ENCODE results near the gene MECP2.
A peak's percentile ranks its signal among the peaks of the same experiment; 100 is the strongest.
"Not testable (repeated sequence)": the region's sequence is repeated elsewhere in the genome, so short reads cannot be mapped to it uniquely, and the experiment has no call there.

MECP2 gene

DNA sequence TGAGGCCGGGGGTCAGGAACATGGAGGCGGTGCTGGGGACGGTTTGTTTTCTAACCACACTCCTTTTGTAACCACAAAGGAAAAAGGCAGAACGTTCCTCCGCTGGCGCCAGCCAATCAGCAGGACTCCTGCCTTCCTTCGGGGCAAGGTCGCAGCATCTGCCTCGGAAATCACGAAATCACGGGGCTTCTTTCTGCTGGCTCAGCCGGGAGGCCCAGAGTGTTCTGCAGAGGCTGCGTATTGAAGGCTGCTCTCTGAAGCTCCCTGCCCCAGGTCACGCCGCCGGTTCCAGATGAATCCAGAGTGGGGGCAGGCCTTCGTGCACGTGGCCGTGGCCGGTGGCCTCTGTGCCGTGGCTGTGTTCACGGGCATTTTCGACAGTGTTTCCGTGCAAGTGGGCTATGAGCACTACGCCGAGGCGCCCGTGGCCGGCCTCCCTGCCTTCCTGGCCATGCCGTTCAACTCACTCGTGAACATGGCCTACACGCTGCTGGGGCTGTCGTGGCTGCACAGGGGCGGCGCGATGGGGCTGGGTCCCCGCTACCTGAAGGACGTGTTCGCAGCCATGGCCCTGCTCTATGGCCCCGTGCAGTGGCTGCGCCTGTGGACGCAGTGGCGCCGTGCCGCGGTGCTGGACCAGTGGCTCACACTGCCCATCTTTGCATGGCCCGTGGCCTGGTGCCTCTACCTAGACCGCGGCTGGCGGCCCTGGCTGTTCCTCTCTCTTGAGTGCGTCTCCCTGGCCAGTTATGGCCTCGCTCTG, 115.6 kb downstream of the MECP2 start:
- Mint-ChIP-seq H3K36me3 (no peaks in the 10 kb centered on the region), H3K27ac (peak overlapping the region; percentile 88), H3K9me3 (no peaks in the 10 kb centered on the region), H3K27me3 (no peaks in the 10 kb centered on the region), H3K4me3 (peak overlapping the region; percentile 42), H3K4me1 (peaks cover 15% of the 10 kb centered on the region)
- ATAC-seq (ENCODE audit: low read depth) (no peak), DNase-seq (ENCODE audit: low spot score in 2 of 2) (no peak)

DNA sequence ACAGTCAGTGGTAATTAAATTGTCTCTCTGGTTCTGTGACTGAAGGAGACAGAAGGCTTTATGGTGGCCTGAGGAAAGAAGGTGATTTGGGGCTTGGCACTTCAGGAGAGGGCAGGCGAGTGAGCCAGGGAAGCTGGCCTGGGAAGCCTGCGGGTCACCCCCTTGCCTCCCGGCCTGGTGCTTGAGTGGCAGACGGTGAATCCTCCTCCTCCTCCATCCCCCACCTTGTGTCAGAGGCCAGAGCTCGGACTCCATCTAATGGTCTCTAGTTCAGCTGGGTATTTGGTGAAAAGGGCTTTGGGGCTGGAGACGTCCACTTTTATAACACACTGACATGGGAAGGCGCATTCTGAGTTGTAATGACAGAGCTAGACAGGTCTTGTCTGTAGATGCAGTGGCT, 116.3 kb downstream of the MECP2 start:
- ATAC-seq (ENCODE audit: low read depth) (no peak), DNase-seq (ENCODE audit: low spot score in 2 of 2) (no peak)
- H3K4me3 Mint-ChIP-seq: peak overlapping the region; percentile 42
- no peaks in the 10 kb centered on the region for H3K36me3 Mint-ChIP-seq
- H3K27me3 Mint-ChIP-seq: no peaks in the 10 kb centered on the region
- H3K4me1 Mint-ChIP-seq: peaks cover 15% of the 10 kb centered on the region
- H3K27ac Mint-ChIP-seq: peak overlapping the region; percentile 88
- no peaks in the 10 kb centered on the region for H3K9me3 Mint-ChIP-seq

GRCh38 chrX:153980394-153980793, 117.1 kb downstream of the MECP2 start:
- not testable (repeated sequence) for H3K36me3 Mint-ChIP-seq; DNase-seq (ENCODE audit: low spot score in 2 of 2); H3K27me3 Mint-ChIP-seq; H3K9me3 Mint-ChIP-seq
- peaks cover 15% of the 10 kb centered on the region for H3K4me1 Mint-ChIP-seq
- peak overlapping the region; percentile 88 for H3K27ac Mint-ChIP-seq
- peak overlapping the region; percentile 70 for H3K4me3 Mint-ChIP-seq
- ATAC-seq (ENCODE audit: low read depth): peak; percentile 68

- Mint-ChIP-seq H3K36me3 (peaks cover 2% of the 10 kb centered on the region), H3K27me3 (no peaks in the 10 kb centered on the region)
Observed at GRCh38 chrX:153974726-153975286, 122.7 kb downstream of the MECP2 start.

DNA sequence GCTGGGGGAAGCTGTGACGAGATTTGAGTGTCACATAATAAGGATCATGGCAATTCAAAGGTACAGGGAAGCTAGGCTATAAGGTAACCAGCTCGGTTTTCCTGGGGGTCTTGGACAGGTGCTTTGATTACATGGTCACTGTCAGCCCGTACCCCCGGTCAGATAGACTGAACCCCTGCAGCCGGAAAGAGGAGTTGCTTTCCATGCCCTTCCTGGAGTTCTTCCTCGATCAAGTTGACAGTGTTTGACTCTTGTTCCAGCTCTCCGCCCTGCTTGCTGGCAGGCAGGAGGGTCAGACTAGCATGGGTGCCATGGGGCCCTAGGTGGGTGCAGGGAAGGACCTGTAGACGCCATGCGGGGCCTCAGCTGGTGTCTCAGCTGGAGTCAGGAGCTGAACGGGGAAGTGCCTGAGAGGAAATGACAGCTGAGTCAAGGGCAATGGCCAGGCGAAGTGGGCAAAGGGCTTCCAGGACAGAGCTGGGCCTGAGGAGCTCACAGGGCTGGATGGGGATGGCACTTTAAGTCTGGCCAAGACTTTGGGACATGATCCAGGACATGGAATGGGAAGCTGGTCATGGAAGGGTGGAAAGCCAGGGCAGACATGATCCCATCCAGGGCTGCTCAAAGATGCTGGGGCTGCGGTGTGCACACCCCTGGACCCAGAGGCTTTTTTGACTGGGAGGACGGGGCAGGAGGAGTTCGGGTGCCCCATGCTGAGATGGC, 123.4 kb downstream of the MECP2 start:
- H3K4me3 Mint-ChIP-seq: peak overlapping the region; percentile 80
- no peaks in the 10 kb centered on the region for H3K9me3 Mint-ChIP-seq
- peaks cover 14% of the 10 kb centered on the region for H3K4me1 Mint-ChIP-seq
- H3K36me3 Mint-ChIP-seq: peaks cover 2% of the 10 kb centered on the region
- no peak for DNase-seq (ENCODE audit: low spot score in 2 of 2)
- ATAC-seq (ENCODE audit: low read depth): no peak
- H3K27ac Mint-ChIP-seq: peak overlapping the region; percentile 87
- no peaks in the 10 kb centered on the region for H3K27me3 Mint-ChIP-seq

More at GRCh38 chrX:153974726-153975286, 122.7 kb downstream of the MECP2 start:
- peak overlapping the region; percentile 87 for H3K27ac Mint-ChIP-seq
- ATAC-seq (ENCODE audit: low read depth): no peak
- DNase-seq (ENCODE audit: low spot score in 2 of 2): no peak
- H3K9me3 Mint-ChIP-seq: no peaks in the 10 kb centered on the region
- H3K4me1 Mint-ChIP-seq: peaks cover 9% of the 10 kb centered on the region
- no peak overlapping the region for H3K4me3 Mint-ChIP-seq

DNA sequence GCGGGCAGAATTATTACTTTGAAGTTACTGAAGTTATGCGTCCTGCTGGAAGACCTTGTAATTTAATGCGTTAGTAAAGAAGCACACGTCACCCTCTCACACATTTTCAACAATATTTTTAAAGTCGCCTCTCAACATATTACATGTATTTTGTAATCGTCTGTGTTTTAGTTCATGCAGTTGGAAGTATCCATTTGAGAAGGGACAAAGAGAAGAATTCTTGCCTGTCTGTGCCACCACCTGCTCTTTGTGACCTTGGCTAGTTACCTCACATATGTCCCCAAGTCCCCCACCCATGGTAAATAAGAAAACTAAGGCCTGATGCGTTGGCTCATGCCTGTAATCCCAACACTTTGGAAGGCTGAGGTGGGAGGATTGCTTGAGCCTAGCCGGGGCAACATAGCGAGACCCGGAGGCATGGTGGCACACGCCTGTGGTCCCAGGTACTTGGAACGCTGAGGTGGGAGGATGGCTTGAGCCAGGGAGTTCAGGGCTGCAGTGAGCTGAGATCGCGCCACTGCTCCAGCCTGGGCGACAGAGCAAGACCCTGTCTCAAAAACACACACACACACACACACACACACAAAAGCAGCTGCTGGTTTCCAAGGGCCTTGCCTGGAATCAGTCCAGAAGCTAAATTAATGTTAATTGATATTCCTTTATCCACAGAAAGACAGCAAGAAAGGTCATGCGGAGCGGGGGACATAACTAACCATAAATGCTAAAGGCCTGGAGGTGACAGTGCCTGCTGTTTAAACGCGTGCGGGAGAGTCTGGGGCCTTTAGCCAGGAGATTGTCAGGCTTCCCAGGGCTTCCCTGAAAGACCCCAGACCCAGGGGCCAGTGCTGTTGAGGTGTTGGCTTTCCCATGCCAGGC, 124.2 kb downstream of the MECP2 start:
- DNase-seq (ENCODE audit: low spot score in 2 of 2) (no peak), ATAC-seq (ENCODE audit: low read depth) (no peak)
- Mint-ChIP-seq H3K27ac (peak overlapping the region; percentile 97), H3K9me3 (no peaks in the 10 kb centered on the region), H3K36me3 (peaks cover 2% of the 10 kb centered on the region), H3K4me3 (peak overlapping the region; percentile 80), H3K27me3 (no peaks in the 10 kb centered on the region), H3K4me1 (peaks cover 14% of the 10 kb centered on the region)

DNA sequence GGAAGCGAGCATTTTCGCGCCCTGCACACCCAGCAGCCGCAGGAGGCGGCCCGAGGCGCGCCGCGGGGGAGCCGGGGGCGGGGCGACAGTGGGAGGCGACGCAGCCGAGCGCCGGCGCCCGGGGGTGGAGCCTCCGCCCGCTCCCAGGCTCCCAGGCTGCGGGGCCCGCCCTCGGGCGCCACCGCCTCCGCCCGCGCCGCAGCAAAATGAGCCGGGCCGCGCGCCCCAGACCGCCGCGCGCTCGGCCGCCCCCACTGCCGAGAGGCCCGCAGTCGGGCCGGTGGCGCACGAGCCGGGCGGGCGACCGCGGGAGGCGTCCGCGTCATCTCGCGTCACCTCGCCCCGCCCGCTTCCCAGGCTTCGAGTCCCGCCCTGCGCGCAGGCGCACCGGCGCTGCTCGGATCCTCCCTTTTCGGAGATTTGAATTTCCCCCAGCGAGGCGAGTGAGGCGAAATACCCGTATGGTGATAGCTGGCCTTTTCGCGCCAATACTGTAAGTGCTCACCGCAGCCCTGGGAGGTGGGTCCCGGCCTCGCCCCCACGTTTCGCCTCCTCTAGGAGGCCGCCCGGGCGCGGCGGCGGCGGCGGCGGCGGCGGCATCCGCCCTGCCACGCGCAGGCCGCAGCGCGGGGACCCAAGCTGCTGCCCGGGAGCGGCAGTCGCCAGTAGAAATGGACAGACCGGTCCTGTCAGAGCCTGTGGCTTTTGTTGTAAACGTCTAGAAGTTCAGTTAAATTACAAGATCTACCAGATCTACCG, 125.0 kb downstream of the MECP2 start, which contains the start of gene TMEM187:
TSS of gene TMEM187 (plus strand) at position 387 of the 759 bp plus-strand sequence. CDS start 9,309 bp downstream, outside the sequence.
- peak; percentile 82 to 86 for DNase-seq (ENCODE audit: low spot score in 2 of 2)
- H3K27ac Mint-ChIP-seq: peak within 1 kb of the TSS; percentile 97
- peak within 1 kb of the TSS; percentile 100 for H3K4me3 Mint-ChIP-seq
- peaks cover 20% of the 10 kb centered on the region for H3K4me1 Mint-ChIP-seq
- peak; percentile 51 for ATAC-seq (ENCODE audit: low read depth)
- no peaks in the 10 kb centered on the region for H3K9me3 Mint-ChIP-seq
- peaks cover 2% of the 10 kb centered on the region for H3K36me3 Mint-ChIP-seq
- no peaks in the 10 kb centered on the region for H3K27me3 Mint-ChIP-seq

Data from memory B cell (primary cell).